Coronary artery (tissue), 2 donors: ENCODE data around the gene SLC6A9.

Source experiments
- DNase-seq: peaks from one replicate; pipeline ENCODE4 v3.0.0-alpha.2; 2017; ENCODE audit warnings: low spot score
- H3K27ac ChIP-seq, 2 donors: fragments of 200-600 bp; sonication (generic); one replicate each; pipeline ENCODE4 v1.5.1; 2016 to 2019
- H3K4me3 ChIP-seq: fragments of 200-600 bp; sonication (generic); 2 replicates; pipeline ENCODE4 v1.5.1; 2016; ENCODE audit warnings: mild to moderate bottlenecking, moderate library complexity
- CTCF ChIP-seq: fragments of 200-600 bp; sonication (generic); IDR thresholded peaks from one replicate; pipeline ENCODE4 v1.5.1; 2019; ENCODE audit warnings: antibody characterized with exemption

The SLC6A9 gene

GRCh38 chr1:44002606-44003157 is 28.6 kb downstream of the SLC6A9 start:
- no peak overlapping the region for H3K27ac ChIP-seq
- TF ChIP-seq CTCF: no peak
- no peak for DNase-seq
- H3K4me3 ChIP-seq: no peak overlapping the region

GRCh38 chr1:44002165-44002564 is 29.1 kb downstream of the SLC6A9 start:
- no peak for DNase-seq
- TF ChIP-seq CTCF: no peak
- Histone ChIP-seq H3K27ac (no peak overlapping the region), H3K4me3 (no peak overlapping the region)

GRCh38 chr1:44000122-44000665 is 31.1 kb downstream of the SLC6A9 start:
- DNase-seq: no peak
- H3K27ac ChIP-seq: no peak overlapping the region
- no peak for TF ChIP-seq CTCF
- no peak overlapping the region for H3K4me3 ChIP-seq

GRCh38 chr1:43999455-43999854 is 31.8 kb downstream of the SLC6A9 start:
- DNase-seq: no peak
- TF ChIP-seq CTCF: no peak
- H3K27ac ChIP-seq: no peak overlapping the region
- no peak overlapping the region for H3K4me3 ChIP-seq

GRCh38 chr1:43998000-43998378 is 33.3 kb downstream of the SLC6A9 start:
- no peak overlapping the region for H3K4me3 ChIP-seq
- H3K27ac ChIP-seq: no peak overlapping the region
- TF ChIP-seq CTCF: no peak
- no peak for DNase-seq

- DNase-seq: no peak
- H3K4me3 ChIP-seq: no peak overlapping the region
- H3K27ac ChIP-seq: peak overlapping the region in 1 of 2 donors; percentile 3
- no peak for TF ChIP-seq CTCF
These were observed 33.8 kb downstream of the SLC6A9 start for GRCh38 chr1:43997295-43997999.

- Histone ChIP-seq H3K4me3 (no peak overlapping the region), H3K27ac (peak overlapping the region in 1 of 2 donors; percentile 3)
- DNase-seq: no peak
- TF ChIP-seq CTCF: no peak
These were observed 34.5 kb downstream of the SLC6A9 start for GRCh38 chr1:43996733-43997115.
